A673 (cell line): ENCODE data around the gene JAKMIP1.

Experiments
- CTCF ChIP-seq: fragments of 300-800, 200-600 bp; sonication (generic); conservative IDR thresholded peaks from 2 replicates; pipeline ENCODE4 v1.5.1; 2017; ENCODE audit warnings: low read depth, mild to moderate bottlenecking, antibody characterized with exemption, low read length, moderate library complexity, mixed read lengths
- EZH2 ChIP-seq: fragments of 200-600 bp; sonication (generic); IDR thresholded peaks from 2 replicates; pipeline ENCODE4 v1.6.1; 2017; ENCODE audit warnings: borderline replicate concordance, low read depth, mild to moderate bottlenecking, mixed read lengths, antibody characterized with exemption, low read length; ENCODE audit not compliant: poor library complexity, severe bottlenecking

- TF ChIP-seq CTCF (no peak), EZH2 (no peak)
Measured at GRCh38 chr4:6246170-6246634, 45.9 kb upstream of the JAKMIP1 start.
